Gastroesophageal sphincter (tissue), 3 donors: Measurements from ENCODE around the gene SLX9.

Experiments used
- EP300 ChIP-seq: sonication (generic); formaldehyde crosslinking; IDR thresholded peaks from one replicate; pipeline ENCODE4 v1.6.1; 2017; ENCODE audit warnings: antibody characterized with exemption, mild to moderate bottlenecking
- TF ChIP-seq, protein P1 (sequence below), 4 experiments: fragments of 200-600 bp in 2 of 4; fragments of 450-650 bp in 2 of 4; sonication (generic) in 1 of 4; IDR thresholded peaks; one replicate each; pipeline ENCODE4 v1.5.1; 2017 to 2019; ENCODE audit warnings: antibody characterized with exemption in 4 of 4, mild to moderate bottlenecking in 2 of 4, moderate library complexity in 2 of 4

DNA sequence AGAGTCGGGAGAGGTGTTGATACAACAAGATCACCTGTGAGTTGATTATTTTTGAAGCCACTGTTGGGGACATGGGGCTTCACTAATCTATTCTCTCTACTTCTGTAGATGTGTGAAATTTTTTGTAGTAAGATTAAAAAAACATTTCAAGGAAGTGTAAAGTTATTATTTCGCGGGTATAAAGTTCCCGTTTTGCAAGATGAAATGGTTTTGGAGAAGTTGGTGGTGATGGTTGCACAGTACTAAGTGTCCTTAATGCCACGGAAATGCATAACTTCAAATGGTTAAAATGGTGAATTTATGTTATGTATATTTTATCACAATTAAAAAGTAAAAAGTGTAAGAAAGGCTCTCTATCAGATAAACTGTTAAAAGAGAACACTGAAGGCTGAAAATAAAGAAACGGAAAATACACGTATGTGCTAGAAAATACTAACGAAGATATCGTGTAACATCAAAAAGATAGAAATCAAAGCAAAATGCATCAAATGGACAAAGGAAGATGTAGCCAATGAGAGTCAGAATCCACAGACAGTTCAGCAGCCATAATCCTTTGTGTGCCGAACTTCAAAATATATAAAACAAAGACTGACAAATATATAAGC is 16.2 kb upstream of the SLX9 start:
- TF ChIP-seq, protein P1, sequence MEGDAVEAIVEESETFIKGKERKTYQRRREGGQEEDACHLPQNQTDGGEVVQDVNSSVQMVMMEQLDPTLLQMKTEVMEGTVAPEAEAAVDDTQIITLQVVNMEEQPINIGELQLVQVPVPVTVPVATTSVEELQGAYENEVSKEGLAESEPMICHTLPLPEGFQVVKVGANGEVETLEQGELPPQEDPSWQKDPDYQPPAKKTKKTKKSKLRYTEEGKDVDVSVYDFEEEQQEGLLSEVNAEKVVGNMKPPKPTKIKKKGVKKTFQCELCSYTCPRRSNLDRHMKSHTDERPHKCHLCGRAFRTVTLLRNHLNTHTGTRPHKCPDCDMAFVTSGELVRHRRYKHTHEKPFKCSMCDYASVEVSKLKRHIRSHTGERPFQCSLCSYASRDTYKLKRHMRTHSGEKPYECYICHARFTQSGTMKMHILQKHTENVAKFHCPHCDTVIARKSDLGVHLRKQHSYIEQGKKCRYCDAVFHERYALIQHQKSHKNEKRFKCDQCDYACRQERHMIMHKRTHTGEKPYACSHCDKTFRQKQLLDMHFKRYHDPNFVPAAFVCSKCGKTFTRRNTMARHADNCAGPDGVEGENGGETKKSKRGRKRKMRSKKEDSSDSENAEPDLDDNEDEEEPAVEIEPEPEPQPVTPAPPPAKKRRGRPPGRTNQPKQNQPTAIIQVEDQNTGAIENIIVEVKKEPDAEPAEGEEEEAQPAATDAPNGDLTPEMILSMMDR (IDR thresholded peaks at IDR 0.05) = no peak
- TF ChIP-seq EP300 = no peak
